Calu3 (cell line): ENCODE results near the gene DGCR2. TPM values are rescaled to one million over a fixed set of nuclear protein-coding genes. Genes with fewer than 3 reads are reported as not detected.
A peak's percentile ranks its signal among the peaks of the same experiment; 100 is the strongest.
"Not testable (repeated sequence)": the region's sequence is repeated elsewhere in the genome, so short reads cannot be mapped to it uniquely, and the experiment has no call there.

ENCODE experiments used
- BruUV-seq: library from RNA; stranded (reverse); fragments of 400-500 nt; replicated peaks from 2 replicates; lab custom pipeline; 2021; lab: Mats Ljungman, UMichigan
- CTCF ChIA-PET: fragments of 300-600 bp; sonication (Branson Sonifier 250); formaldehyde crosslinking; loops from one replicate; lab custom pipeline; 2022; ENCODE audit warnings: antibody characterized with exemption; lab: Charles Lee
- DNase-seq: peaks from one replicate; pipeline ENCODE4 v3.0.0; 2022
- H3K27ac Mint-ChIP-seq: one replicate; pipeline ENCODE4 v1.8.0; 2022; ENCODE audit warnings: mixed read lengths; ENCODE audit not compliant: unreplicated experiment
- H3K27me3 Mint-ChIP-seq: one replicate; pipeline ENCODE4 v1.8.0; 2022; ENCODE audit warnings: mixed read lengths; ENCODE audit not compliant: unreplicated experiment
- H3K36me3 Mint-ChIP-seq: one replicate; pipeline ENCODE4 v1.8.0; 2022; ENCODE audit warnings: mild to moderate bottlenecking, moderate library complexity, mixed read lengths; ENCODE audit not compliant: insufficient read depth, unreplicated experiment
- H3K4me1 Mint-ChIP-seq: one replicate; pipeline ENCODE4 v1.8.0; 2022; ENCODE audit warnings: mild to moderate bottlenecking, low read depth, mixed read lengths; ENCODE audit not compliant: unreplicated experiment
- H3K4me3 Mint-ChIP-seq: one replicate; pipeline ENCODE4 v1.8.0; 2022; ENCODE audit warnings: mild to moderate bottlenecking, low read depth, moderate library complexity, mixed read lengths; ENCODE audit not compliant: unreplicated experiment
- H3K9me3 Mint-ChIP-seq: one replicate; pipeline ENCODE4 v1.8.0; 2022; ENCODE audit warnings: low read depth, mixed read lengths; ENCODE audit not compliant: unreplicated experiment
- intact Hi-C: fragments of 100-400 bp; cut with micrococcal nuclease; formaldehyde crosslinking; loops from one replicate; pipeline ENCODE4 v1.10.0; 2022; ENCODE audit not compliant: unreplicated experiment
- total RNA-seq: library from RNA; stranded (reverse); gene quantifications from 2 replicates; pipeline ENCODE4 v1.2.3, GENCODE V29; 2022

DGCR2 gene
- total RNA-seq, 1 experiment from 2014 or later = 76.4 TPM

- H3K36me3 Mint-ChIP-seq = peaks cover 19% of the 10 kb centered on the region
- CTCF ChIA-PET, BruUV-seq, intact Hi-C loops, H3K27ac Mint-ChIP-seq, H3K4me3 Mint-ChIP-seq, H3K9me3 Mint-ChIP-seq, DNase-seq, H3K4me1 Mint-ChIP-seq, H3K27me3 Mint-ChIP-seq: not testable (repeated sequence)
These were observed 88.0 kb downstream of the DGCR2 start for GRCh38 chr22:19034031-19034723.

- H3K36me3 Mint-ChIP-seq = peaks cover 12% of the 10 kb centered on the region
- H3K4me1 Mint-ChIP-seq, H3K27me3 Mint-ChIP-seq, H3K27ac Mint-ChIP-seq, H3K4me3 Mint-ChIP-seq, CTCF ChIA-PET, H3K9me3 Mint-ChIP-seq, BruUV-seq, DNase-seq, intact Hi-C loops: not testable (repeated sequence)
These were observed 88.7 kb downstream of the DGCR2 start for GRCh38 chr22:19033568-19033905.

GRCh38 chr22:19032898-19033567 lies 89.2 kb downstream of the DGCR2 start:
- H3K27me3 Mint-ChIP-seq, DNase-seq, BruUV-seq, intact Hi-C loops, H3K4me1 Mint-ChIP-seq, CTCF ChIA-PET, H3K9me3 Mint-ChIP-seq: not testable (repeated sequence)
- Mint-ChIP-seq H3K4me3 (peak overlapping the region; percentile 19), H3K27ac (peak overlapping the region; percentile 33), H3K36me3 (peaks cover 11% of the 10 kb centered on the region)

GRCh38 chr22:19032156-19032785 lies 89.9 kb downstream of the DGCR2 start:
- intact Hi-C loops, H3K4me1 Mint-ChIP-seq, BruUV-seq, CTCF ChIA-PET, DNase-seq, H3K27me3 Mint-ChIP-seq, H3K9me3 Mint-ChIP-seq: not testable (repeated sequence)
- Mint-ChIP-seq H3K4me3 (peak overlapping the region; percentile 19), H3K36me3 (peaks cover 11% of the 10 kb centered on the region), H3K27ac (peak overlapping the region; percentile 33)

DNA sequence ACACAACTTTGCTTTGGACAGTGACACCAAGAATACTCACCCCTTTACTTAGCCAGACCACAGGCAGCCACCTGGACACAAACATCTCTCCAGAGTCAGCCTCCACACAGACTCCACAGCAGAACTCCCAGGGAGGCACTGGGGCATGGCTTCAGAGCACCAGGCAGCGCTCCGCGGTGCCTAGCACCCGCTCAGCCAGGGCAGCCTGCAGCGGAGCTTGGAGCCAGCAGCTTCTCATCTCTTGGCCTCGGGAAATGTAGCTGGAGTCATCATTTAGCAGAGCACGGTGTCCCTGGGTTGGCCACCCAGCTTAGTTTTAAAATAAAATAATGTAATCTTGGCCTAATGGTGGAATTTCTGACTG lies 91.3 kb downstream of the DGCR2 start:
- intact Hi-C loops, H3K36me3 Mint-ChIP-seq, DNase-seq, H3K9me3 Mint-ChIP-seq, BruUV-seq, H3K4me1 Mint-ChIP-seq, H3K4me3 Mint-ChIP-seq, H3K27ac Mint-ChIP-seq, CTCF ChIA-PET: not testable (repeated sequence)
- H3K27me3 Mint-ChIP-seq = peaks cover 14% of the 10 kb centered on the region

GRCh38 chr22:19030226-19030888 lies 91.9 kb downstream of the DGCR2 start:
- H3K9me3 Mint-ChIP-seq, H3K36me3 Mint-ChIP-seq, DNase-seq, BruUV-seq, H3K27ac Mint-ChIP-seq, CTCF ChIA-PET, H3K4me3 Mint-ChIP-seq, intact Hi-C loops, H3K4me1 Mint-ChIP-seq: not testable (repeated sequence)
- peaks cover 14% of the 10 kb centered on the region for H3K27me3 Mint-ChIP-seq

- H3K4me1 Mint-ChIP-seq, H3K4me3 Mint-ChIP-seq, H3K27ac Mint-ChIP-seq, intact Hi-C loops, BruUV-seq, CTCF ChIA-PET, H3K36me3 Mint-ChIP-seq, DNase-seq, H3K9me3 Mint-ChIP-seq: not testable (repeated sequence)
- H3K27me3 Mint-ChIP-seq = peaks cover 15% of the 10 kb centered on the region
These were observed 92.8 kb downstream of the DGCR2 start for GRCh38 chr22:19029113-19030103.

DNA sequence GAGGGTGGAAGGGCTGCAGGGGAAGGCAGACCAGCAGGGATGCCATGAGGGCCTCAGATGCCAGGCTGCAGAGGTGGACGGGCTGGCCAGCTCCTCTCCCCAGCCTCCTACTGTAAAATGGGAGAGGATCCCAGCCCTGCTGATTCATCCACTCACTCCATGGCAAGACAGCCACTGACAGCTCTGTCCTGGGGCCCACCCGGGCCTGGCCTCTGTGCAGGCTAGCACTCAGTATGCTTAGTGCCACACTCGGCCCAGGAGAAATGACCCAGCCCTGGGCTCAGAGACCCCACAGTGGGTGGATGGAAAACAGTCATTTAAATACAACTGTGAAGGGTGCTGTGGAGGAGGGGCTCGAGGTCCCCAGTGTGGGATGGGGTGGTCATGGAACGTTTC lies 94.2 kb downstream of the DGCR2 start:
- H3K27me3 Mint-ChIP-seq = peaks cover 29% of the 10 kb centered on the region
- BruUV-seq, CTCF ChIA-PET, intact Hi-C loops, H3K27ac Mint-ChIP-seq, H3K4me1 Mint-ChIP-seq, H3K9me3 Mint-ChIP-seq, H3K4me3 Mint-ChIP-seq, DNase-seq, H3K36me3 Mint-ChIP-seq: not testable (repeated sequence)
